GM12878 (cell line): ENCODE results near the gene KIAA0930. TPM values are rescaled to one million over a fixed set of nuclear protein-coding genes. Genes with fewer than 3 reads are reported as not detected.

Experiments used
- ATAC-seq: fragments of 200-7000 bp; cut with Tn5 transposase; 3 replicates; pipeline ENCODE4 v1.9.1; 2020; ENCODE audit warnings: mild to moderate bottlenecking, moderate library complexity
- BruUV-seq: library from RNA; stranded (reverse); fragments of 400-500 nt; replicated peaks from 2 replicates; lab custom pipeline; 2021; lab: Mats Ljungman, UMichigan
- CTCF ChIA-PET: fragments of 300-600 bp; sonication (Branson Sonifier 250); formaldehyde crosslinking; extraction: SDS; loops from one replicate; lab custom pipeline; 2021; ENCODE audit warnings: inconsistent platforms; lab: Yijun Ruan, JAX
- POLR2A ChIA-PET: fragments of 350-600 bp; formaldehyde crosslinking; extraction: SDS; loops from one replicate; lab custom pipeline; 2021; ENCODE audit warnings: inconsistent platforms; lab: Charles Lee
- RAD21 ChIA-PET: fragments of 300-600 bp; sonication (Branson Sonifier 250); formaldehyde crosslinking; loops from one replicate; lab custom pipeline; 2023; ENCODE audit warnings: antibody characterized with exemption; ENCODE audit not compliant: unreplicated experiment; lab: Charles Lee
- SMC1A ChIA-PET: fragments of 300-600 bp; sonication (Branson Sonifier 250); formaldehyde crosslinking; loops from one replicate; lab custom pipeline; 2023; ENCODE audit not compliant: unreplicated experiment, uncharacterized antibody; lab: Charles Lee
- DNase-seq: peaks from one replicate; pipeline ENCODE4 v3.0.0-alpha.2; 2011; ENCODE audit warnings: low read depth, low spot score
- FAIRE-seq: peaks from 3 replicates; lab custom pipeline; 2011; peaks lifted over from hg19 to GRCh38; lab: Jason Lieb, UNC
- H2AFZ ChIP-seq: 2 replicates; pipeline ENCODE4 v1.6.0; 2011; ENCODE audit warnings: low read depth, low read length, control low read depth; ENCODE audit not compliant: control insufficient read depth
- H3K27ac ChIP-seq: 2 replicates; pipeline ENCODE4 v1.5.1; 2011; ENCODE audit warnings: control low read depth; ENCODE audit not compliant: control insufficient read depth, insufficient read depth
- H3K27me3 ChIP-seq, 2 experiments: replicated peaks in 1 of 2; 2 replicates each; pipeline versions ENCODE4 v1.6.0 to v1.6.1; 2011; ENCODE audit warnings: low read length in 1 of 2; ENCODE audit not compliant: control insufficient read depth in 2 of 2, insufficient read depth in 2 of 2
- H3K36me3 ChIP-seq, 2 experiments: 2 replicates each; pipeline ENCODE4 v1.5.1; 2011; ENCODE audit warnings: low read length in 1 of 2; ENCODE audit not compliant: control insufficient read depth in 2 of 2, insufficient read depth in 2 of 2
- H3K4me1 ChIP-seq: 2 replicates; pipeline ENCODE4 v1.6.1; 2011; ENCODE audit warnings: mild to moderate bottlenecking, low read length, moderate library complexity, mixed read lengths; ENCODE audit not compliant: control insufficient read depth, insufficient read depth
- H3K4me2 ChIP-seq: 2 replicates; pipeline ENCODE4 v1.6.0; 2011; ENCODE audit warnings: control low read depth; ENCODE audit not compliant: control insufficient read depth, insufficient read depth
- H3K4me3 ChIP-seq: fragments of 200-600 bp; sonication (generic); 2 replicates; pipeline ENCODE4 v1.5.1; 2016
- H3K79me2 ChIP-seq: 2 replicates; pipeline ENCODE4 v1.6.0; 2011; ENCODE audit warnings: low read length; ENCODE audit not compliant: control insufficient read depth, insufficient read depth
- H3K9ac ChIP-seq: 2 replicates; pipeline ENCODE4 v1.8.0; 2011; ENCODE audit warnings: low read length, control low read depth, mixed read lengths; ENCODE audit not compliant: control insufficient read depth, insufficient read depth
- H3K9me3 ChIP-seq: replicated peaks from 3 replicates; pipeline ENCODE4 v1.5.1; 2011; ENCODE audit warnings: mild to moderate bottlenecking, low read length; ENCODE audit not compliant: control insufficient read depth, insufficient read depth
- H4K20me1 ChIP-seq: 2 replicates; pipeline ENCODE4 v1.6.0; 2011; ENCODE audit not compliant: control insufficient read depth, insufficient read depth
- ASH2L ChIP-seq: fragments of 300-600, 200-600 bp; sonication (generic); IDR thresholded peaks from 2 replicates; pipeline ENCODE4 v1.6.1; 2017; ENCODE audit warnings: low read depth, mild to moderate bottlenecking, borderline replicate concordance
- CBX5 ChIP-seq: sonication (generic); IDR thresholded peaks from 2 replicates; pipeline ENCODE4 v1.6.1; 2016; ENCODE audit warnings: low read depth, moderate library complexity, mild to moderate bottlenecking, inconsistent platforms
- DPF2 ChIP-seq: fragments of 450-650 bp; IDR thresholded peaks from 2 replicates; pipeline ENCODE4 v1.6.1; 2017; ENCODE audit warnings: mild to moderate bottlenecking
- GATAD2B ChIP-seq: fragments of 450-650 bp; conservative IDR thresholded peaks from 2 replicates; pipeline ENCODE4 v1.6.1; 2017; ENCODE audit warnings: low read depth, mild to moderate bottlenecking, moderate library complexity
- MEF2A ChIP-seq: IDR thresholded peaks from 2 replicates; pipeline ENCODE4 v1.6.1; 2011; ENCODE audit warnings: low read depth, mild to moderate bottlenecking, low read length, moderate library complexity; ENCODE audit not compliant: insufficient read depth
- MTA3 ChIP-seq: IDR thresholded peaks from 2 replicates; pipeline ENCODE4 v1.6.1; 2012; ENCODE audit warnings: low read length, inconsistent platforms, borderline replicate concordance
- NRF1 ChIP-seq: conservative IDR thresholded peaks from 2 replicates; pipeline ENCODE4 v1.6.1; 2011; ENCODE audit warnings: mild to moderate bottlenecking, low read depth, low read length, improper control_type of control experiment
- POLR2AphosphoS2 ChIP-seq: IDR thresholded peaks from 2 replicates; pipeline ENCODE4 v1.6.1; 2011; ENCODE audit warnings: low read depth, mild to moderate bottlenecking, low read length, improper control_type of control experiment, moderate library complexity
- RAD21 ChIP-seq: IDR thresholded peaks from 2 replicates; pipeline ENCODE4 v1.6.1; 2011; ENCODE audit warnings: mild to moderate bottlenecking, low read depth, low read length, moderate library complexity; ENCODE audit not compliant: insufficient read depth
- RELA ChIP-seq: fragments of 450-650 bp; IDR thresholded peaks from 2 replicates; pipeline ENCODE4 v1.8.0; 2014; ENCODE audit warnings: borderline replicate concordance; ENCODE audit not compliant: partially characterized antibody
- STAT3 ChIP-seq: IDR thresholded peaks from 2 replicates; pipeline ENCODE4 v1.6.1; 2011; ENCODE audit warnings: low read depth, low read length, improper control_type of control experiment
- ZNF217 ChIP-seq: fragments of 450-650 bp; IDR thresholded peaks from 2 replicates; pipeline ENCODE4 v1.6.1; 2017; ENCODE audit warnings: antibody characterized with exemption, mild to moderate bottlenecking
- WGBS: methylation state at CpG from one replicate; pipeline ENCODE4 v1.1.6; 2016; ENCODE audit warnings: low lambda C conversion rate; ENCODE audit not compliant: insufficient replicate concordance, insufficient coverage; ENCODE audit errors: missing lambda C conversion rate; 5-methylcytosine and 5-hydroxymethylcytosine counted together
- in situ Hi-C: fragments of 300-500 bp; cut with MboI; formaldehyde crosslinking; loops from 9 replicates; pipeline ENCODE4 v1.14.3; 2018; ENCODE audit warnings: mixed read lengths
- intact Hi-C: fragments of 100-400 bp; cut with micrococcal nuclease; formaldehyde crosslinking; loops from one replicate; pipeline ENCODE4 v1.14.2; 2022; ENCODE audit not compliant: unreplicated experiment
- polyA plus RNA-seq, 11 experiments: library from polyadenylated mRNA; depleted of rRNA in 4 of 11; unstranded in 6 of 11; stranded (reverse) in 5 of 11; fragments of >200 nt; fragmentation: Nextera tagmentation in 4 of 11; fragmentation: Illumina TruSeq in 1 of 11; extraction: Ambion mirVana in 4 of 11; extraction: Trizol in 1 of 11; gene quantifications; 1 replicate in 1 of 11; 2 replicates in 10 of 11; pipeline versions ENCODE4 v1.2.1 to v1.2.3, GENCODE V29; 2011 to 2016; ENCODE audit warnings: inconsistent platforms in 2 of 11, missing spikeins in 2 of 11, low read depth in 1 of 11
- total RNA-seq, 4 experiments: library from RNA; depleted of rRNA in 3 of 4; stranded (reverse); fragments of >200 nt in 3 of 4; fragmentation: Illumina TruSeq in 1 of 4; extraction: Trizol in 1 of 4; gene quantifications; 2 replicates each; pipeline versions ENCODE4 v1.2.1 to v1.2.3, GENCODE V29; 2013 to 2021

The KIAA0930 gene
- total and polyA plus RNA-seq, 10 of the 15 experiments (the other 5 are each of a cell fraction or from before 2014, with no cell fraction given): 3.6 to 125 (median 46.3) TPM

DNA sequence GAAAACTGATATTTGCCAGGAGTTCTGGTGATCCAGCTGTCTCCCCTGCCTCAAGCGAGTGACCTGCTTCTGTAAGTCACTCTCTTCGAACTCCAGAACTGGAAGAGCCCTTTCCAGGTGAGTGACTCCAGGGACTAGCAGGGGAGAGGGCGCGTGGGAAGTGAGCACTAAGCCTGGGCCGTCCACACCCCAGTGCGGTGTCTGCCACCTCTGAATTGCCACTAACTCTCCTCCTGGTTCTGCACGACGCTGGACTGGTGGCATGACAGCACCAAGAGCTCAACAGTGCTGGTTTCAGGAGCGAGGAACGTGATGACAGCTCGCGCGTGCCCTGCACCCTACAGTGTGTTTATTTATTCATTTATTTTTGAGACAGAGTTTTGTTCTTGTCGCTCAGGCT lies 22.9 kb downstream of the KIAA0930 start (continued):
- TF ChIP-seq ZNF217: no peak
- TF ChIP-seq, all 136 proteins: peak for 0

DNA sequence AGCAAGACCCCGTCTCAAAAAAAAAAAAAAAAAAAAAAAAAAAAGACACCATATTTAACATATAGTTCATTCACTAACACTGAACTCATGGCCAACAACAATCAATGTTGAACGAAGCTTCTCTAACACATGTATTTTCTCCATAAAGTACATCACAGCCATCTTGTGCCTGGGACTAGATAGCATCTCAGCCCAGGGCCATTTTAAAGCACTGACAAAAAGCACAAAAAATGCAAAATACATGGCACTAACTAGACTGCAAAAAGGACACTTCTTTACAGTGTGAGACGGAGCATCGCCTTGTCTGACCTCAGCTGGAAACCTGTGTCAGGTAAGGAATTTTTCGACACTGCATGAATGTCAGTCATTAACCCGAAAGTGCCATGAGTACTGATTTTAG lies 23.3 kb downstream of the KIAA0930 start:
- Histone ChIP-seq H3K4me3 (no peak overlapping the region), H3K9me3 (no peaks in the 10 kb centered on the region), H2AFZ (no peak overlapping the region), H3K9ac (no peak overlapping the region), H3K79me2 (peaks cover 51% of the 10 kb centered on the region), H3K4me1 (peaks cover 28% of the 10 kb centered on the region), H3K27ac (no peak overlapping the region), H3K4me2 (no peak overlapping the region), H4K20me1 (no peaks in the 10 kb centered on the region; the same call in 1 of the 2 replicates)
- ChIA-PET SMC1A (interaction anchor here (0.6 to 1.0 kb wide), 2 partner anchors 64 to 515 kb away, joined by 3 read pairs; no protein-coding TSS in a partner anchor), POLR2A (no interaction called here), CTCF (no interaction called here)
- BruUV-seq: no TSS peak
- in situ Hi-C loops: no loop called here
- no peak for FAIRE-seq
- intact Hi-C loops: no loop called here
- DNase-seq: no peak
- 78% methylated on average over 6 of the region's 6 CpGs for WGBS
- TF ChIP-seq NRF1 (no peak), RELA (no peak), STAT3 (no peak), DPF2 (no peak), MEF2A (no peak), RAD21 (no peak), GATAD2B (no peak), MTA3 (no peak), ASH2L (no peak), CBX5 (no peak), POLR2AphosphoS2 (no peak)
- TF ChIP-seq, all 136 proteins: peak for 0
- H3K27me3 ChIP-seq: no peaks in the 10 kb centered on the region
- ATAC-seq: no peak
- RAD21 ChIA-PET: no interaction called here
- H3K36me3 ChIP-seq: peaks cover 0 to 2% of the 10 kb centered on the region in 2 experiments; a peak in 2 of 4 replicates
